ENCODE measurements around the gene POLR3H. TPM values are rescaled to one million over a fixed set of nuclear protein-coding genes. Genes with fewer than 3 reads are reported as not detected.
"Not testable (repeated sequence)": the region's sequence is repeated elsewhere in the genome, so short reads cannot be mapped to it uniquely, and the experiment has no call there.

Gene POLR3H
- total RNA-seq, 1 donor from 2014 or later, result 54.0 TPM

DNA sequence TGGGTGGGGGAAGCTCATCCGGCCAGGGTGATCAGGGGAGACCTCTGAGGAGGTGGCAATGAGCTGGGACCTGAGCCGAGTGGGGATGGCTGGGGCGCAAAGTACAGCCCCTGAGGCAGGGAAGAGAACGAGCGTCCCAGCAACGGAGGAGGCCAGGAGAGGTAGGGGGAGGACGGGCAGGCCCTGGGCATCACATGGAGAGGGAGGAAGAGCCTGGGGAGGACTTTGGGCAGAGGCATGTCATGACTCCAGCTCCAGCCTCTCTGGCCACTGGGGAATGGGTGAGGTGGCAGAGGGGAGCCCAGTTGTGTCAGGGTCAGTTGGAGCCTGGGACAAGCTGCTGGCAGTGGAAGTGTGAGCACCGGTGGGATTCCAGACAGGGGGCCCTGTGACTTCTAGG lies 33.8 kb upstream of the POLR3H start:
- Mint-ChIP-seq H3K36me3 (ENCODE audit: low read depth) (peaks cover 3% of the 10 kb centered on the region), H3K4me1 (peaks cover 10% of the 10 kb centered on the region), H3K9me3 (no peaks in the 10 kb centered on the region), H3K4me3 (no peak overlapping the region), H3K27ac (ENCODE audit: unreplicated experiment) (peak overlapping the region; percentile 57), H3K27me3 (ENCODE audit: low read depth) (no peaks in the 10 kb centered on the region)
- no peak for DNase-seq (ENCODE audit: low read depth, low spot score)
- TF ChIP-seq, protein P1, sequence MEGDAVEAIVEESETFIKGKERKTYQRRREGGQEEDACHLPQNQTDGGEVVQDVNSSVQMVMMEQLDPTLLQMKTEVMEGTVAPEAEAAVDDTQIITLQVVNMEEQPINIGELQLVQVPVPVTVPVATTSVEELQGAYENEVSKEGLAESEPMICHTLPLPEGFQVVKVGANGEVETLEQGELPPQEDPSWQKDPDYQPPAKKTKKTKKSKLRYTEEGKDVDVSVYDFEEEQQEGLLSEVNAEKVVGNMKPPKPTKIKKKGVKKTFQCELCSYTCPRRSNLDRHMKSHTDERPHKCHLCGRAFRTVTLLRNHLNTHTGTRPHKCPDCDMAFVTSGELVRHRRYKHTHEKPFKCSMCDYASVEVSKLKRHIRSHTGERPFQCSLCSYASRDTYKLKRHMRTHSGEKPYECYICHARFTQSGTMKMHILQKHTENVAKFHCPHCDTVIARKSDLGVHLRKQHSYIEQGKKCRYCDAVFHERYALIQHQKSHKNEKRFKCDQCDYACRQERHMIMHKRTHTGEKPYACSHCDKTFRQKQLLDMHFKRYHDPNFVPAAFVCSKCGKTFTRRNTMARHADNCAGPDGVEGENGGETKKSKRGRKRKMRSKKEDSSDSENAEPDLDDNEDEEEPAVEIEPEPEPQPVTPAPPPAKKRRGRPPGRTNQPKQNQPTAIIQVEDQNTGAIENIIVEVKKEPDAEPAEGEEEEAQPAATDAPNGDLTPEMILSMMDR (conservative IDR thresholded peaks at IDR 0.05), result no peak

DNA sequence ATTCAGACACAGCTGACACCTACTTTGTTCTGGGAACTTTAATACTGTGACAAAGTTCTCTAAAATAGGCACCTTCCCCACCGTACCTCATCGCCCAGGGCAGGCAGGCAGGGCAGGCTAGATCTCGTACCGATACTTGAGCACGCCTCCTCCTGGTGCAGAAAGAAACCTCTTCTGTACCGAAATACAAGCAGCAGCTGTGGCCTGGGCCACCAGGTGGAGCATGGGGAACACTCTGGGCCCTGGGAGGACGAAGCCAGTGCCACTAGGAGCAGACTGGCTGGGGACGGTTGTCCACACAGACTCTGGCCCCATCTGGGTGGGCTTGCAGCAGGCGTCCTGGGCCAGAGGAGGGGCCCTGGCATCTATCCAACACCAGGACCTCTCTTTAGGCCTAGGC lies 32.6 kb upstream of the POLR3H start:
- TF ChIP-seq, protein P1 (conservative IDR thresholded peaks at IDR 0.05), result peak; percentile 62
- H3K9me3 Mint-ChIP-seq, result no peaks in the 10 kb centered on the region
- no peak overlapping the region for H3K27ac Mint-ChIP-seq (ENCODE audit: unreplicated experiment)
- peaks cover 3% of the 10 kb centered on the region for H3K36me3 Mint-ChIP-seq (ENCODE audit: low read depth)
- peaks cover 3% of the 10 kb centered on the region for H3K4me1 Mint-ChIP-seq
- H3K27me3 Mint-ChIP-seq (ENCODE audit: low read depth), result no peaks in the 10 kb centered on the region
- peak; percentile 48 for DNase-seq (ENCODE audit: low read depth, low spot score)
- H3K4me3 Mint-ChIP-seq, result peak overlapping the region; percentile 44

DNA sequence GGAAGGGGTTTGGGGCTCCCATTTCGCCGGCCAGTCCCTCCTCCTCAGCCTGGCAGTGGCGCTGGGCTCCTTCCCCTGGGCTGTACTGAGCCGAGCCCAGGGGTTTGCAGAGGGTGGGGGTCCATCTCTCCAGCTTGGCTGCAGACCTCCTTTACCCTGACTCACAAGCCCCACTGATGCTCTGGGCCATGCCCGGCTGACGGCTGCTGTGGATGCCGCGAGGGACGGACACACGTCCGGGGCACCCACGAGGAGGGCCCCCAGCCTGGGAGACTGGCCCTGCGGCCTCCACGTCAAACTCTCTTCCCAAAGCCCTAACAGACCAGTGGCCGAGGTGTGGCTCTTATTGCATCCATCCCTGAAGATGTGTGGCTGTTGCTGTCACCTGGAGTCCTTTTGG lies 31.3 kb upstream of the POLR3H start:
- Mint-ChIP-seq H3K4me3 (peak overlapping the region; percentile 19), H3K27ac (ENCODE audit: unreplicated experiment) (no peak overlapping the region), H3K36me3 (ENCODE audit: low read depth) (peaks cover 3% of the 10 kb centered on the region), H3K4me1 (peaks cover 3% of the 10 kb centered on the region), H3K9me3 (no peaks in the 10 kb centered on the region), H3K27me3 (ENCODE audit: low read depth) (no peaks in the 10 kb centered on the region)
- TF ChIP-seq, protein P1 (conservative IDR thresholded peaks at IDR 0.05), result no peak
- no peak for DNase-seq (ENCODE audit: low read depth, low spot score)

DNA sequence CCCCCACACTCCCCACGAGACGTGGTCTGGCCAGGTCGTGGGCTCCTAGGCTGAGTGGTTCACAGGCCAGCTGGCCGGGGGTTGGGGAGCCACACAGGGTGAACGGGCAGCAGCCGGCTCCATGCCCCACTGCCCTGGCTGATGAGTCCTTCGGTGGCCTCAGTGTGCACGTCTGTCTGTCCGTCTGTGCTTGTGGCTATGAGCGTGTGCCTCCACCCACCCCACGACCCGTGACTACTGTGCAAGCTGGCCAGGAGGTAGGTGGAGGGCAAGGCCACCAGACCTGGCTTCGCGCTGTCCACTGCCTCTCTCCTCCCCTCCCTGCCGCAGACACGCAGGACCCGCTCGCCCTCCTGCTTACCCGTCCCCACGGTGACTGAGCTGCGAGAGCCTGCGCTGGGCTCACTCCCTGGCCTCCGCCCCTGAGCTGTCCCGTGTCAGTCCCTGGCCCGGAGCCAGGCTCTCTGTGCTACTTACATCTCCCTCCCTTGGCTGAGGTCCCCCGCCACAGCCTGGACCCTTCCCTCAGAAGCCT lies 30.6 kb upstream of the POLR3H start:
- no peaks in the 10 kb centered on the region for H3K27me3 Mint-ChIP-seq (ENCODE audit: low read depth)
- H3K27ac Mint-ChIP-seq (ENCODE audit: unreplicated experiment), result no peak overlapping the region
- peaks cover 3% of the 10 kb centered on the region for H3K36me3 Mint-ChIP-seq (ENCODE audit: low read depth)
- H3K9me3 Mint-ChIP-seq, result no peaks in the 10 kb centered on the region
- H3K4me3 Mint-ChIP-seq, result no peak overlapping the region
- TF ChIP-seq, protein P1 (conservative IDR thresholded peaks at IDR 0.05), result no peak
- DNase-seq (ENCODE audit: low read depth, low spot score), result no peak
- peaks cover 3% of the 10 kb centered on the region for H3K4me1 Mint-ChIP-seq

DNA sequence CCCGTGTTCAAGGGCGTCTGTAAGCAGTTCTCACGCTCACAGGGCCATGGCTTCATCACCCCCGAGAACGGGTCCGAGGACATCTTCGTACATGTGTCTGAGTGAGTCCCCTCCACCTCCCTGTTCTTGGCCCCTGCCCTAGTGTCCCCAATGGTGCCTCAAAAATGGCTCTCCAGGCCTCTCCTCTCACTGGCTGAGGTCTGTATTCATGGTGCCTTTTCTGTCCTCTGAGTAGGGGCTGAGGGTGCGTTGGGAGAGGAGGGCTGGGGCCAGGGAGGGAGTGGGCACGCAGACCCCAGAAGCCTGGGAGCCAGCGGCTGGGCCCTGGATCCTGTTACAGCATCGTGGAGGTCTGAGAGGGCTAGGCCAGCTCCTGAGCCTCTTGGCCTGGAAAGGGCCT lies 29.4 kb upstream of the POLR3H start:
- DNase-seq (ENCODE audit: low read depth, low spot score), result no peak
- H3K27ac Mint-ChIP-seq (ENCODE audit: unreplicated experiment), result no peak overlapping the region
- H3K27me3 Mint-ChIP-seq (ENCODE audit: low read depth), result no peaks in the 10 kb centered on the region
- H3K36me3 Mint-ChIP-seq (ENCODE audit: low read depth), result peaks cover 3% of the 10 kb centered on the region
- TF ChIP-seq, protein P1 (conservative IDR thresholded peaks at IDR 0.05), result no peak
- H3K4me1 Mint-ChIP-seq, result peaks cover 13% of the 10 kb centered on the region
- no peaks in the 10 kb centered on the region for H3K9me3 Mint-ChIP-seq
- H3K4me3 Mint-ChIP-seq, result no peak overlapping the region

DNA sequence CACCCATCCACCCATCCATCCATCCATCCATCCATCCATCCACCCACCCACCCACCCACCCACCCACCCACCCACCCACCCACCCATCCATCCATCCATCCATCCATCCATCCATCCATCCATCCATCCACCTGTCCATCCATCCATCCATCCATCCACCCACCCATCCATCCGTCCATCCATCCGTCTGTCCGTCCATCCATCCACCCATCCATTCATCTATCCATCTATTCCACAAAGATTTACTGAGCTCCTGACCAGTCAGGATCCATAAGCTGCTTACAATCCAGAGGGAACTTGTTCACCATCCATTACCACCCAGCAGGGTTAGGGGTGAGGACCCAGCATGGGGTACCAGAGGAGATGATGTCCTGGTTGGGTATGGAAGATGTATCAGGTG lies 28.0 kb upstream of the POLR3H start:
- peaks cover 16% of the 10 kb centered on the region for H3K4me1 Mint-ChIP-seq
- not testable (repeated sequence) for H3K36me3 Mint-ChIP-seq (ENCODE audit: low read depth); H3K4me3 Mint-ChIP-seq; H3K9me3 Mint-ChIP-seq; H3K27me3 Mint-ChIP-seq (ENCODE audit: low read depth); H3K27ac Mint-ChIP-seq (ENCODE audit: unreplicated experiment); DNase-seq (ENCODE audit: low read depth, low spot score)

Data from neural crest cell (in vitro differentiated cells).